ENCODE results near the gene LY6G5C. TPM values are rescaled to one million over a fixed set of nuclear protein-coding genes. Genes with fewer than 3 reads are reported as not detected.
A peak's percentile ranks its signal among the peaks of the same experiment; 100 is the strongest.

Gene LY6G5C, protein sequence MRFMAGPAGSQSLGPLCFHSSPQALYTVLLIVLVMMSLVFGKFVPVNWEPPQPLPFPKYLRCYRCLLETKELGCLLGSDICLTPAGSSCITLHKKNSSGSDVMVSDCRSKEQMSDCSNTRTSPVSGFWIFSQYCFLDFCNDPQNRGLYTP
- total RNA-seq: 1 to 10 TPM; 2.3 to 2.4 TPM

DNA sequence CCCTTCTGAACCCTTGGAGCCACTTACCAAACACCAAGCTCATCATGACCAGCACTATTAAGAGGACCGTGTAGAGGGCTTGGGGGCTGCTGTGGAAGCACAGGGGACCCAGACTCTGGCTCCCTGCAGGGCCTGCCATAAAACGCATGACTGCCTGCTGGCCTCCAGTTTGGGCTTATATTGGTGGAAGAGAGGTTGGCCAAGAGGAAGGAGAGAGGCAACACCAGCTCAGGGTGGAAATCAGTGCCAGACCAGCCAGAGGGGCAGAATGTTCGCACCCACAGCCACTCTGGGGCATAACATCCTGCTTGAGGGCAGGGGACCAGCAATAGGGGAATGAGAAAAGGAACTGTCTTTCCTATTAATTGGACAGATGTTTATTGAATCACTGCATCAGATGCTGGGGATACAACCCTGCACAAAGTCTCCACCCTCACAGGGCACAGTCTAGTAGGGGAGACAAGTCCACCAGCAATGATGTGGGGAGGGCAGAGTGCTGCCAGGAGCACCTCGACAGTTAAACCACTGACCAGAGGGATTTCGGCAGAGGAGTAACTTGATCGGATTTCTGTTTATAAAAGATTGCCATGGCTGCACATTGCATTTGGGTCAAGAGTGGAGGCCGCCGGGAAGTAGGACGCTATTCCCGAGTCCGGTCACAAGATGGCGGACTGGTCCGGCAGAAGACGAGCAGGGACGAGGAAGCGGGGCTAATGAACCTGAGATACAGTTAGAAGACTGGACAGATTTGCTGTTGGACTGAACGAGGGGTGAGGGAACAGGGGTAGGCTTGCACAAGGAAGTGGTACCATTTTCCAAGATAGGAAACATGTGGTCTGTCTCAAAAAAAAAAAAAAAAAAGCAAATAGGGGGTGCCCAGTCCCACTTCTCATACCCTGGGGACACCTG, at the start of gene LY6G5C:
Gene LY6G5C, minus strand, starts transcription at position 842 of the 909 bp plus-strand sequence. Its CDS starts 694 bp downstream, at position 148.
- H3K4me3 Mint-ChIP-seq: peak within 1 kb of the TSS; percentile 65
- H3K27ac Mint-ChIP-seq: peak within 1 kb of the TSS; percentile 8
- H3K9me3 Mint-ChIP-seq: no peaks in the 10 kb centered on the region
- H3K27me3 Mint-ChIP-seq: no peaks in the 10 kb centered on the region
- H3K36me3 Mint-ChIP-seq: peaks cover 2% of the 10 kb centered on the region
- peaks cover 14% of the 10 kb centered on the region for H3K4me1 Mint-ChIP-seq
- peak; percentile 61 for DNase-seq

DNA sequence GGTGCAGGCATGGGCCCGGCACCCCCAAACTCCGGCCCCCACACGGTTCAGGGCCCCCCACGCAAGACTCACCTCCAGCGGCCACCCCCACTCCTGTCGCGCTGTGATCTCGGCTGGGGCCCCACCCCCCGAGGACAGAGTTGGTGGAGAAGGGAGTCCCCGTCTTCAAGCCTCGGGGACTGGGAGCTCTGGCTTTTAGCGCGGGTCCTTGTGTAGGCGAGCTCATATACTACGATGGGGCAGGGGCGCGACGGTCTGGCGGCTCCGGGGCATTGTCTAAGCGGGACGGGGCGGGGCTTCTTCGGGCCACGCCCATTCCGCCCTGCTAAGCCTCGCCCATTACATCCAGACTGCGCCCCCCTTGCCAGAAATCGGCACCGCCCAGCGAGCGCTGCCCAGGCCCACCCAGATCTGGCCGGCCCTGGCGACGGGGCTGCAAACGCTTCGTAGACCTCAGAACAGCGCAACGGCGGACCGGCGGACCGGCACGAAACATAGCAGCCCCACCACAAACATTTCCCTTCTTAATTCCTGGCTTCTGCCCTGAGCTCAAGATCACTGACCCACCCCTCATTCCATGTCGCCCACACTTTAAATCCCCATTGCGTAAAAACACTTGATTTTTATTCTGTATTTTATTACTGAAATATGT, 49.2 kb upstream of the LY6G5C start:
- H3K9me3 Mint-ChIP-seq: no peaks in the 10 kb centered on the region
- peaks cover 53% of the 10 kb centered on the region for H3K4me1 Mint-ChIP-seq
- no peaks in the 10 kb centered on the region for H3K27me3 Mint-ChIP-seq
- peaks cover 39% of the 10 kb centered on the region for H3K36me3 Mint-ChIP-seq
- H3K27ac Mint-ChIP-seq: peak overlapping the region; percentile 13
- peak; percentile 77 for DNase-seq
- H3K4me3 Mint-ChIP-seq: peak overlapping the region; percentile 84

DNA sequence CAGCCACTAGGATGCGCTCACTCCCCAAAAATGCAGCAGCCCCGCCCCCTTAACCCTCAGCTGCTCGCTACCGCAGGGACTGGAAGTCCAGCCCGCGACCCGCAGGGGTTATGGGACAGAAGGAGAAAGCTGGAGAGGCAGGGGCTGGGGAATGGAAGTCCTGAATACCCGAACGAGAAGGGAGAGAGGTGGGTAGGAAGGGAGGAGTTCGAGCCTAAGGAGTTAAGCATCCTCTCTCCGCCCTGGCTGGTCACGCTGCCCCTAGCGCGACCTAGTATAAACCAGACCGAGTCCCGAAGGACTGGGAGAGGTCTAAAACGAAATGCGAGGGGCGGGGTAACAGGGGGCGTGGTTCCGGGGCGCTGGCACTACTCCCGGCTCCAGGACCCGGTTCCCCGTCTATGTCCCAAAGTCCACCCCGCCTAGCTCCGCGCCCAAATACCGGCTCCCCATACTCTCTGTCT, 48.7 kb upstream of the LY6G5C start:
- peak; percentile 75 for DNase-seq
- no peaks in the 10 kb centered on the region for H3K27me3 Mint-ChIP-seq
- peaks cover 53% of the 10 kb centered on the region for H3K4me1 Mint-ChIP-seq
- H3K4me3 Mint-ChIP-seq: peak overlapping the region; percentile 84
- peak overlapping the region; percentile 19 for H3K27ac Mint-ChIP-seq
- H3K9me3 Mint-ChIP-seq: no peaks in the 10 kb centered on the region
- H3K36me3 Mint-ChIP-seq: peaks cover 35% of the 10 kb centered on the region

DNA sequence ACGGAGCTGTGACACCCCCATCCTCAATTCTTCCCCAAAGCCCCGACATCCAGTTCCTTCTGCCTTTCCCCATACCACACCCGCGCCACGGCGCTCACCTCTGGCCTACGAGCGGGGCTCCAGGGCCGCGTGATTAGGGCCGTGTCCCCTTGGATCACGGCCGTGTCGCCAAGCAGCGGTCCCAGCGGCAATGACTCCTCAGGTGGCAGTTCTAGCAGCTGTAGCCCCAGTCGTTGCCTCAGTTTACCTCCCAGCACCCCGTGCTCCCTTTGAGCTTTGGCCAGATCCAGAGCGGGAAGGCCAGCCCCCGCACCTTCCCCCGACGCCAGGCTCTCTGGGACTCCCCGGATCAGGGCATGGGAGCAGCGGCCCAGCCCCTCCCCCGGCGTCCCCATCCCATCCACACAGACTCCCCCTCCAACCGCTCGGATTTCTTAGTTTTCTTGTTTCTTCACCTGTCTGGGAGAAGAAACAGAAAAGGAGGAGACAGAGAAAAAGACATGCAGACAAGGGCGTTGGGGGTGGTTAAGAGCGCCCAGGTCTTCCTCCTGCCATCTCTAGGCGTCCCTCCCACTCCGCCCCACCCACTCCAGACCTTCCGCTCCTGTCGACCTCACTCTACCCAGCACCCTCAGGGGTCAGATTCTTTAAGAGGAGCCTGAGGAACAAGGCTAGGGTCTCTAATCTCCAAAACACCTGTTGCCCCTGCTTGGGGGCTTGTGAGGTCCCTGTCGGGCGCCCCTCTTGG, 48.1 kb upstream of the LY6G5C start, which contains the start of gene DDAH2:
Gene DDAH2, minus strand, starts transcription at position 533 of the 748 bp plus-strand sequence. Its CDS starts 138 bp downstream, at position 395.
- Mint-ChIP-seq H3K27ac (peak within 1 kb of the TSS; percentile 19), H3K4me3 (peak within 1 kb of the TSS; percentile 84), H3K27me3 (no peaks in the 10 kb centered on the region), H3K9me3 (no peaks in the 10 kb centered on the region), H3K36me3 (peaks cover 32% of the 10 kb centered on the region), H3K4me1 (peaks cover 49% of the 10 kb centered on the region)
- DNase-seq: no peak

DNA sequence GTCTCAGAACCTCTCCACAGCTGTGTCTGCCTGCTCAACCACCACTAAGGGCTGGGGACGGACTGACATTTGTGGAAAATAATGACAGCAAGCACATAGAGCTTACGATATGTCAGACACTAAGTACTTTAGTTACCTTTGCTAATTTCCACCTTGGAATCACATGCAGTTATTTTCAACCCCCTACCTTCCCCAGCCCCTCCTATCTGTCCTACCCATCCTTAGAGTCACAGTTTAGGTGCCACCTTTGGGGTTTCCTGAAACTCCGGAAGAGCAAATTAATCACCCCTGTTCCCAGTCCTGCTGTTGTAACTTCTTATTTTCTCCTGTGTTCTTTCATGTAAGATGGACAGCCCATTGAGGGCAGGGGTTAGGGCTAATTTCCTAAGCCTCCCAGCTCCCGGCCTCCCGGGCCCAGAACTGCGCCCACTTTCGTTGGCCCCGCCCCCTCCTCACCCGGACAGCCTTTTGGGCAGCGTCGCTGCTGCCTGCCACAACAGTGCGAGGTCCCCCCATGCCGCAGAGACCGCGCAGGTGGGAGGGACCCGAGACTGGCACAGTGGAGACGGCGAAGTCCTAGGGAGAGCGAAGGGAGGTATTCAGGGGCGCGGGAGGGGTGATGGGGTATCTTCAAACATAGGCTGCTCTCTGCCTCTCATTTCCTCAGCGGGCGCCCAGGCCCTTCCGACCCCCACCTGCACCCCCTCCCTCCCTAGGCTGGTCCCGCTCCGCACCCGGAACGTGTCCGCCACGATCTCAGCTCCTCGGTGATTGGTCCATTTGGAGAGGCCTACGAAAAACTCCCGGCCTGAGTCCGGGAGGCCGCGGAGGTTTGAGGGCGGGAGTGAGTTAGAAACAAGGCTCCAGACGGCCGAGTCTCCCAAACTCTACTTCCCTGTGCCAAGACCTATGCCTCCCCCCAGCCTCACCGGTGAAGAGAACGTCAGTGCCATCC, 47.1 kb upstream of the LY6G5C start:
- peaks cover 40% of the 10 kb centered on the region for H3K4me1 Mint-ChIP-seq
- DNase-seq: no peak
- H3K36me3 Mint-ChIP-seq: peaks cover 22% of the 10 kb centered on the region
- H3K27me3 Mint-ChIP-seq: no peaks in the 10 kb centered on the region
- H3K4me3 Mint-ChIP-seq: no peak overlapping the region
- no peaks in the 10 kb centered on the region for H3K9me3 Mint-ChIP-seq
- peak overlapping the region; percentile 61 for H3K27ac Mint-ChIP-seq

DNA sequence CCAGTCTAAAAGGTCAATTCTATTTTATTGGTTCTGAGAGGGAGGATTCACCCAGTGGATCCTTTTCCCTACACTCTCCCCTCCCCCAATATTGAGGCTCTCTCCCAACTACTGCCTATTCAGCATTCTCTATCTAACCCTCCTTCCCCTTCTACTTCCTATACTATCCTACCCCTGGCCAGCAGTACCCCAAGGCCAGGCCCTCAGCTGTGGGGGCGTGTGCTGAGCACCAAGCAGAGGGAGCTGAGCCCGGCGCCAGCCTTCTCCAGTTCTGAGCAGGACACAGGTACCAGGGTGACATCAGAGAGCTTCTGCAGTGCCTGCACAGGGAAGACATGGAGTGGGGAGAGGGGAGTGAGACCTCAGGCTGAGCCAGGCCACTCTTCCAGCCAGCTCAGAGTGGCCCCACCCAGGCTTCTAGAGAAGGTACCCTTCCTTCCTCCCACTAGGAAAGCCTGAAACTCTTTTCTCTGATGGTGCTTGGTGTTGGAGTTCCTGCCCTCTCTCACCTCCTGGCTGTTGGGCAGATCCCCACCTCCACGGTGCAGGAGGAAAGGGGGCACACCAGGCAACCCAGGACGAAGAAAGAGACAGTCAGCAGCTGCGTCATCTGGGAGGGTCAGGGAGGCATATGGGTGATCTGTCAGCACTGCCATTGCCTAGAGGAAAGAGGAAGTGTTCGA, 46.3 kb upstream of the LY6G5C start:
- peak overlapping the region; percentile 61 for H3K27ac Mint-ChIP-seq
- no peak for DNase-seq
- H3K9me3 Mint-ChIP-seq: no peaks in the 10 kb centered on the region
- H3K27me3 Mint-ChIP-seq: no peaks in the 10 kb centered on the region
- peaks cover 21% of the 10 kb centered on the region for H3K36me3 Mint-ChIP-seq
- peaks cover 39% of the 10 kb centered on the region for H3K4me1 Mint-ChIP-seq
- H3K4me3 Mint-ChIP-seq: no peak overlapping the region

DNA sequence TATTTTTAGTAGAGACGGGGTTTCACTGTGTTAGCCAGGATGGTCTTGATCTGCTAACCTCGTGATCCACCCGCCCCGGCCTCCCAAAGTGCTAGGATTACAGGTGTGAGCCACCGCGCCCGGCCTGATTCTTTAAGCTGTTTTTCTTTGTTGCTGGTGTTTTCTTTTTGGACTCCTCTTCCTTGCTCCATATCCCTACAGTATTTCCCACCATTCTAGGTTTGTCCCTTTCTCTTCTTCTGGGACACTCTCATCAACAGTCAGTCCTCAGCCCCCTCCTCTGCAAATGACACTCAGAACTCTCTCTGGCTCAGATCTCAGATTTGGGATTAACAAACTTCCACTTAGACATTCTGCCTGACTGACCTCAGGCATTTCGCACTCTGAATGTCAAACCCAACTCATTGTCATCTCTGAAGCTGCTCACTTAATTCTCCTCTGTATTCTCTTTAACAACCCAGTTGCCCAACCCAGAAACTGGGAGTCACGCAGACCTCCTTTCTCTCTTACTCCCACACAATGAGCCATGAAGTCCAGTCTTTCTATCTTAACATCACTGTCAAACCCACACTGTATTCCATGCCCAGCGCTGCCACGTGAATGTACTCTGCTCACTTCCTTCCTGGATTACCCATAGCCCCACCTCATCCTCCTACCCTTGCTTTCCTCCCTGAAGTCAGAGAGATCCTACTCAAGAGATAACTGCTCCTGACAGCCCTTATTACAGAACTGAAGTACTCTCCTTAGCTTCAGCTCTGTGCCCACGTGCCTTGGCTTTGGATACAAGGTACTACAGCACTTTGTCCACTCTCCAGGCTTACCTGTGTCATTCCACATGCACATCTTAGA, 44.9 kb upstream of the LY6G5C start:
- H3K27ac Mint-ChIP-seq: no peak overlapping the region
- H3K4me3 Mint-ChIP-seq: no peak overlapping the region
- H3K9me3 Mint-ChIP-seq: no peaks in the 10 kb centered on the region
- H3K36me3 Mint-ChIP-seq: peaks cover 13% of the 10 kb centered on the region
- H3K27me3 Mint-ChIP-seq: no peaks in the 10 kb centered on the region
- DNase-seq: no peak
- peaks cover 37% of the 10 kb centered on the region for H3K4me1 Mint-ChIP-seq

DNA sequence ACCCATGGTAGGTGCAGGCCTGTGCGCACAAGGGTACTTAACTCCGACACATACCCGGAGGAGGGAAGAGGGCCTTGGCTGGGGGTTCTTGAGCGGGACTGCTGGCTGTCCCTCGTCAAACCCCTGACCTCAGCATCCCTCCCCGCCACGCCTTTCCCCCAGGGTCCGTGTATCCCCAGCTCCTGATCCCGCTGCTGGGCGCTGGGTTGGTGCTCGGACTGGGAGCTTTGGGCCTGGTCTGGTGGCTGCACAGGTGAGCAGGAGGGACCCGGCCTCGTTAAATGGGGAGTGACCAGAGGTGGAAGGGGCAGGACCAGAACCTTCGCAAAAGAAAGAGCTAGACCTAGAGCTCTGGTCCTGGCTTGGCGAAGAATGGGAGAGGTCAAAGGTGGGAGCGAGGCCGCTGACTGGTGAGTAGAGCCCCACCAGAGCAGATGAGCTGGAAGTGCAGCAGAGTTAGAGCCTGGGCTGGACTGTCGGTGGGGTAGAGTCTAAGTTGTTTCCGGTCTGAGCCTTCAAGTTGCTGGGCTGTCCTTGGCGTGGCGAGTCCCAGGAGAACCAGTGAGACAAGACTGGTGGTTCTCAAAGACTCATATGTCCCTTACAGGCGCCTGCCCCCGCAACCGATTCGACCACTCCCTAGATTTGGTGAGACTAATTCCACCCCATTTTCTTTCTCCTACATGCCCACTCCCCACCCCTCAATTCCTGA, 43.3 kb upstream of the LY6G5C start:
- Mint-ChIP-seq H3K36me3 (peaks cover 4% of the 10 kb centered on the region), H3K4me3 (no peak overlapping the region), H3K27ac (no peak overlapping the region), H3K4me1 (peaks cover 25% of the 10 kb centered on the region), H3K9me3 (no peaks in the 10 kb centered on the region), H3K27me3 (no peaks in the 10 kb centered on the region)
- DNase-seq: no peak

DNA sequence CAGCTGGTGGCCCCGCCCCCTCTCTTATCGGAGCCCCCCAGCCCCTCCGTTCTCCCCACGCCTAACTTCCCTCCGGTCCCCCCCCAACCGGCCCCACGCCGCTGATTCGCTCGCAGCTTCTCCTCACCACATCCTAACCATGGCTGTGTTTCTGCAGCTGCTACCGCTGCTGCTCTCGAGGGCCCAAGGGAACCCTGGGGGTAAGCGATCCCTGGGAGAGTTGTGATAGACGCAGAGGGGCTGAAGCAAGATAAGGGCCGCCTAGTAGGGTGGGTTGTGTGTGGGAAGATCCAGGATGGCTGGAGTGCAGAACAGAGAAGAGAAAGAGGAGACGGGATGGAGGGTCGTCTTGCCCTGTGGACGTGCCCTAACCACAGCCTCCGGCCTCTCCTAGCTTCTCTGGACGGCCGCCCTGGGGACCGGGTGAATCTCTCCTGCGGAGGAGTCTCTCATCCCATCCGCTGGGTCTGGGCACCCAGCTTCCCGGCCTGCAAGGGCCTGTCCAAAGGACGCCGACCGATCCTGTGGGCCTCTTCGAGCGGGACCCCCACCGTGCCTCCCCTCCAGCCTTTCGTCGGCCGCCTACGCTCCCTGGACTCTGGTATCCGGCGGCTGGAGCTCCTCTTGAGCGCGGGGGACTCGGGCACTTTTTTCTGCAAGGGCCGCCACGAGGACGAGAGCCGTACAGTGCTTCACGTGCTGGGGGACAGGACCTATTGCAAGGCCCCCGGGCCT, 42.5 kb upstream of the LY6G5C start, which contains the start of gene MPIG6B:
Gene MPIG6B, plus strand, starts transcription at position 129 of the 735 bp plus-strand sequence. Its CDS starts 11 bp downstream, at position 140.
- no peak for DNase-seq
- Mint-ChIP-seq H3K4me3 (peak within 1 kb of the TSS; percentile 12), H3K4me1 (peaks cover 23% of the 10 kb centered on the region), H3K27ac (no peak within 1 kb of the TSS), H3K27me3 (no peaks in the 10 kb centered on the region), H3K36me3 (peaks cover 4% of the 10 kb centered on the region), H3K9me3 (no peaks in the 10 kb centered on the region)

DNA sequence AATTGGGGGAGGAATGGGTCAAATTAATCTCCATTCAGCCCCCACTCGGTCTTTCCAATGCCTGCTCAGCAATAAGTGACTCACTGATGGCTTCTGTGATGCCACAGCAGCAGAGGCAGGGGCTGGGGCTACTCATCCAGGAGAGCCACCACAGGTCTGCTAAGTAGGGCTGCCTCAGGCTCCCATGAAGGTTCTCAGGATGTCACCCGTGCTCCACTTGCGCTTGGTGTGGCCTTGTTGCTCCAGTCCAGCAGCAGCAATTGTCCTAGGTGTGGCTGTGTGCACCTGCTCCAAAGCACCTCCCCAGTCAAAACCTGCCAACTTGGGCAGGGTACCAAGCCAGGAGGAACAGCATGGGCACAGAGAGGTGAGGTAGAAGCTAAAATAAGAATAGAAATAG, 41.3 kb upstream of the LY6G5C start:
- Mint-ChIP-seq H3K27me3 (no peaks in the 10 kb centered on the region), H3K27ac (no peak overlapping the region), H3K36me3 (peaks cover 4% of the 10 kb centered on the region), H3K4me3 (no peak overlapping the region), H3K9me3 (no peaks in the 10 kb centered on the region), H3K4me1 (peaks cover 16% of the 10 kb centered on the region)
- DNase-seq: no peak

DNA sequence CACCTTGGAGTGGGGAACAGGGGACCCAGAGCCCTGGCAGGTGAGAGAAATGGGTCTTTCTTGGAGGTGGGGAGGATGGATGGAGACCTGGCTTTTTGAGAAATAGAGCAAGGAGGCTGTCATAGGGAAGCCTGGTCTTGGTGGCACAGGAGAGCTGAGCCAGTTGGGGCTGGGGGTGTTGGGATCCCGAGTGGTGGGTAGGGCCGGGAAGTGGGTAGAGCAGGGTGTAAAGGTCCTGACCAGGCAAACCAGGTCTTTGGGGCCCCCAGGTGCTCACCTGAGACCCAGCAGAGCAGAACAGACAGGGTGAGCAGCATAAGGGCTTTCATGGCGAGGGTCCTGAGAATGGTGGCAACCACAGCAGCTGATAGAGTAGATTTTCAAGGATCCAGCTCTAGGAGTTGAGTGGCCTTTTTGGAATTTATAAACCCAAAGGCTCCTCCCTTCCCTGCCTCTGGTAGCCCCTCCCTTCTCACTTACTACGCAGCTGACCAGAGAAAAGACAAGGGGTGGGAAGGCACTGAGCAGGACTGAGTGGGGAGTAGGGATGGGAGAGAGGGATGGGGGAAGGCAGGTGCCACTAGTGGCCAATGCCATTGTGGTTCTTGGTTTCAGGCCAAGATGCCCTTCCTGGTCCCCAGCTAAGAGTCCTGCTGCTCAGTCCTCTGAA, 40.6 kb upstream of the LY6G5C start, which contains the start of gene LY6G6C:
Gene LY6G6C, minus strand, starts transcription at position 396 of the 670 bp plus-strand sequence. Its CDS starts 67 bp downstream, at position 329.
- H3K4me1 Mint-ChIP-seq: peaks cover 9% of the 10 kb centered on the region
- H3K4me3 Mint-ChIP-seq: no peak within 1 kb of the TSS
- DNase-seq: no peak
- no peak within 1 kb of the TSS for H3K27ac Mint-ChIP-seq
- H3K9me3 Mint-ChIP-seq: no peaks in the 10 kb centered on the region
- no peaks in the 10 kb centered on the region for H3K27me3 Mint-ChIP-seq
- H3K36me3 Mint-ChIP-seq: peaks cover 4% of the 10 kb centered on the region
